IMR-90 (cell line): Measurements from ENCODE around the gene COL23A1. TPM values are rescaled to one million over a fixed set of nuclear protein-coding genes. Genes with fewer than 3 reads are reported as not detected.
"Not testable (repeated sequence)": the region's sequence is repeated elsewhere in the genome, so short reads cannot be mapped to it uniquely, and the experiment has no call there.

ENCODE experiments used
- ATAC-seq: fragments of 200-7000 bp; cut with Tn5 transposase; 2 replicates; pipeline ENCODE4 v1.9.1; 2020; ENCODE audit warnings: low read depth, mild to moderate bottlenecking, moderate library complexity
- BruUV-seq: library from RNA; stranded (reverse); fragments of 400-500 nt; replicated peaks from 2 replicates; lab custom pipeline; 2021; lab: Mats Ljungman, UMichigan
- CTCF ChIA-PET: fragments of 300-600 bp; formaldehyde crosslinking; extraction: SDS; loops from one replicate; lab custom pipeline; 2021; ENCODE audit warnings: antibody characterized with exemption; lab: Yijun Ruan, JAX
- POLR2A ChIA-PET: fragments of 300-600 bp; sonication (Branson Sonifier 250); formaldehyde crosslinking; loops from one replicate; lab custom pipeline; 2022; ENCODE audit warnings: antibody characterized with exemption; ENCODE audit not compliant: unreplicated experiment; lab: Charles Lee
- DNase-seq: peaks from one replicate; pipeline ENCODE4 v3.0.0; 2013
- H2AFZ ChIP-seq: replicated peaks from 2 replicates; pipeline ENCODE3; 2013; ENCODE audit warnings: low read length, mild to moderate bottlenecking; ENCODE audit not compliant: poor library complexity
- H2AK5ac ChIP-seq: 2 replicates; pipeline ENCODE4 v1.6.1; 2013; ENCODE audit warnings: low read depth, low read length, inconsistent platforms
- H2AK9ac ChIP-seq: replicated peaks from 2 replicates; pipeline ENCODE3; 2013; ENCODE audit warnings: mild to moderate bottlenecking, low read depth, low read length, moderate library complexity; ENCODE audit not compliant: poor library complexity
- H2BK120ac ChIP-seq: 2 replicates; pipeline ENCODE4 v1.6.1; 2013; ENCODE audit warnings: low read depth, low read length, inconsistent platforms
- H2BK15ac ChIP-seq: 3 replicates; pipeline ENCODE4 v1.6.1; 2013; ENCODE audit warnings: low read depth, low read length, inconsistent platforms
- H2BK20ac ChIP-seq: 2 replicates; pipeline ENCODE4 v1.6.1; 2013; ENCODE audit warnings: low read depth, mild to moderate bottlenecking, inconsistent platforms, low read length, moderate library complexity
- H2BK5ac ChIP-seq: 2 replicates; pipeline ENCODE4 v1.6.1; 2013; ENCODE audit warnings: mild to moderate bottlenecking, low read depth, low read length, inconsistent platforms; ENCODE audit not compliant: poor library complexity, severe bottlenecking
- H3K14ac ChIP-seq: replicated peaks from 2 replicates; pipeline ENCODE4 v1.6.1; 2013; ENCODE audit warnings: low read depth, low read length, inconsistent platforms
- H3K18ac ChIP-seq: 2 replicates; pipeline ENCODE4 v1.6.1; 2013; ENCODE audit warnings: low read depth, low read length, control low read depth
- H3K23ac ChIP-seq: 2 replicates; pipeline ENCODE4 v1.6.1; 2013; ENCODE audit warnings: low read depth, low read length, inconsistent platforms
- H3K27ac ChIP-seq: 2 replicates; pipeline ENCODE4 v1.5.1; 2013; ENCODE audit warnings: mild to moderate bottlenecking, control low read depth, low read length; ENCODE audit not compliant: insufficient read depth
- H3K27me3 ChIP-seq: 2 replicates; pipeline ENCODE4 v1.6.1; 2013; ENCODE audit warnings: low read length; ENCODE audit not compliant: control insufficient read depth, insufficient read depth
- H3K36me3 ChIP-seq: 2 replicates; pipeline ENCODE4 v1.6.1; 2013; ENCODE audit warnings: low read length, mixed read lengths; ENCODE audit not compliant: control insufficient read depth, insufficient read depth
- H3K4ac ChIP-seq: 2 replicates; pipeline ENCODE4 v1.6.1; 2013; ENCODE audit warnings: low read depth, low read length, inconsistent platforms
- H3K4me1 ChIP-seq: 2 replicates; pipeline ENCODE4 v1.6.1; 2013; ENCODE audit warnings: low read length, mixed read lengths; ENCODE audit not compliant: control insufficient read depth, insufficient read depth
- H3K4me2 ChIP-seq: 2 replicates; pipeline ENCODE4 v1.6.1; 2013; ENCODE audit warnings: low read depth, mild to moderate bottlenecking, control low read depth, low read length, moderate library complexity
- H3K4me3 ChIP-seq: 2 replicates; pipeline ENCODE4 v1.5.1; 2013; ENCODE audit warnings: low read depth, mild to moderate bottlenecking, control low read depth, low read length, moderate library complexity; ENCODE audit not compliant: insufficient read depth
- H3K56ac ChIP-seq: 2 replicates; pipeline ENCODE4 v1.6.1; 2013; ENCODE audit warnings: low read length, inconsistent platforms; ENCODE audit not compliant: insufficient read depth; ENCODE audit errors: extremely low read depth
- H3K79me1 ChIP-seq, 2 experiments: 2 replicates each; pipeline ENCODE4 v1.6.1; 2013; ENCODE audit warnings: low read length in 2 of 2, inconsistent platforms in 1 of 2, low read depth in 1 of 2
- H3K9ac ChIP-seq: 2 replicates; pipeline ENCODE4 v1.6.1; 2013; ENCODE audit warnings: low read depth, low read length, control low read depth
- H3K9me1 ChIP-seq: 2 replicates; pipeline ENCODE4 v1.6.1; 2013; ENCODE audit warnings: low read length, inconsistent platforms; ENCODE audit not compliant: insufficient read depth
- H3K9me3 ChIP-seq: 2 replicates; pipeline ENCODE4 v1.6.1; 2013; ENCODE audit warnings: low read length; ENCODE audit not compliant: control insufficient read depth, insufficient read depth
- H4K20me1 ChIP-seq: 2 replicates; pipeline ENCODE4 v1.6.1; 2013; ENCODE audit warnings: low read length, inconsistent platforms; ENCODE audit not compliant: insufficient read depth
- H4K5ac ChIP-seq: 2 replicates; pipeline ENCODE4 v1.6.1; 2013; ENCODE audit warnings: mild to moderate bottlenecking, low read depth, low read length, control low read depth
- H4K8ac ChIP-seq, 2 experiments: 2 replicates each; pipeline ENCODE4 v1.6.1; 2013; ENCODE audit warnings: low read depth in 2 of 2, low read length in 2 of 2, control low read depth in 1 of 2, inconsistent platforms in 1 of 2
- H4K91ac ChIP-seq: 2 replicates; pipeline ENCODE4 v1.6.1; 2013; ENCODE audit warnings: low read depth, low read length, inconsistent platforms; ENCODE audit not compliant: insufficient read depth
- BHLHE40 ChIP-seq: fragments of 150-350 bp; IDR thresholded peaks from 2 replicates; pipeline ENCODE4 v1.6.1; 2016; ENCODE audit warnings: mild to moderate bottlenecking, low read depth, low read length
- CHD1 ChIP-seq: IDR thresholded peaks from 2 replicates; pipeline ENCODE4 v1.6.1; 2012; ENCODE audit warnings: low read depth, low read length, improper control_type of control experiment
- FOS ChIP-seq: fragments of 150-350 bp; IDR thresholded peaks from 2 replicates; pipeline ENCODE4 v1.6.1; 2016; ENCODE audit warnings: low read depth, low read length
- MAFK ChIP-seq: IDR thresholded peaks from 2 replicates; pipeline ENCODE4 v1.6.1; 2012; ENCODE audit warnings: low read depth, low read length, improper control_type of control experiment
- MAZ ChIP-seq: IDR thresholded peaks from 2 replicates; pipeline ENCODE4 v1.6.1; 2012; ENCODE audit warnings: low read depth, mild to moderate bottlenecking, low read length, improper control_type of control experiment, moderate library complexity, borderline replicate concordance
- MXI1 ChIP-seq: IDR thresholded peaks from 2 replicates; pipeline ENCODE4 v1.6.1; 2012; ENCODE audit warnings: low read depth, mild to moderate bottlenecking, low read length, moderate library complexity, borderline replicate concordance
- RFX5 ChIP-seq: IDR thresholded peaks from 2 replicates; pipeline ENCODE4 v1.8.0; 2012; ENCODE audit warnings: low read depth, mild to moderate bottlenecking, low read length, moderate library complexity
- SMC3 ChIP-seq: fragments of 150-350 bp; IDR thresholded peaks from 2 replicates; pipeline ENCODE4 v1.6.1; 2016; ENCODE audit warnings: low read depth, mild to moderate bottlenecking, antibody characterized with exemption, low read length, moderate library complexity
- WGBS, 2 experiments: methylation state at CpG; one replicate each; pipeline versions ENCODE4 v1.1.5 to v1.1.7; 2013; ENCODE audit warnings: missing lambda C conversion rate in 2 of 2; ENCODE audit not compliant: insufficient read length in 1 of 2; ENCODE audit errors: extremely low coverage in 2 of 2; 5-methylcytosine and 5-hydroxymethylcytosine counted together
- dilution Hi-C: fragments of 300-500 bp; cut with HindIII; formaldehyde crosslinking; loops from one replicate; pipeline ENCODE4 v1.14.3; 2018; ENCODE audit warnings: low sequenced_read_pairs; ENCODE audit not compliant: unreplicated experiment
- in situ Hi-C: fragments of 300-500 bp; cut with MboI; formaldehyde crosslinking; loops from 3 replicates; pipeline ENCODE4 v1.14.3; 2019; ENCODE audit warnings: low sequenced_read_pairs, inconsistent platforms, mixed read lengths
- intact Hi-C: fragments of 100-400 bp; cut with micrococcal nuclease; formaldehyde crosslinking; loops from 2 replicates; pipeline ENCODE4 v1.10.0; 2022
- polyA plus RNA-seq, 3 experiments: library from polyadenylated mRNA; depleted of rRNA; stranded (reverse); fragments of >200 nt; gene quantifications; 2 replicates each; pipeline ENCODE4 v1.2.3, GENCODE V29; 2012; ENCODE audit warnings: low replicate concordance in 1 of 3
- total RNA-seq: library from RNA; depleted of rRNA; stranded (reverse); fragments of >200 nt; gene quantifications from 2 replicates; pipeline ENCODE4 v1.2.3, GENCODE V29; 2012
- TF ChIP-seq, protein P1 (sequence below): fragments of 150-350 bp; IDR thresholded peaks from 2 replicates; pipeline ENCODE4 v1.6.1; 2017; ENCODE audit warnings: mild to moderate bottlenecking, antibody characterized with exemption, low read length, low read depth

Gene COL23A1
- total and polyA plus RNA-seq, 2 of the 4 experiments (the other 2 are of a cell fraction) = not detected

DNA sequence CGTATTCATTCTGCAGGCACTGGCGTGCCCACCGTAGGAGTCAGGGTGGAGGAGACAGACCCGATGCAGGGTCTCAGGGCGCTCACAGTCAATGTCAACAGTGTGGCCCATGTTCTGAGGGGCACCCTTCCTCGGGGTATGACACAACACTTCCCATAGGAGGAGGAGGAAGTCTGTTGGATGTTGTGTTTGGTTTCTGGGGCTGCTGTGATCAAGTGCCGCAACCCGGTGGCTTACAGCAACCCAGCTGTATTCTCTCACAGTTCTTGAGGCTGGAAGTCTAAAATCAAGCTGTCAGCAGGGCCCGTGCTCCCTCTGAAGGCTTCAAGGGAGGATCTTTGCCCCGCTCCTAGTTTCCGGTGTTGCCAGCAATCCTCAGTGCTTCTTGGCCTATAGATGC, 391.5 kb downstream of the COL23A1 start:
- H3K27me3 ChIP-seq = peaks cover 16% of the 10 kb centered on the region; the same call in 1 of the 2 replicates
- no peak overlapping the region for H4K5ac ChIP-seq
- in situ Hi-C loops (no loop called here), dilution Hi-C loops (no loop called here), intact Hi-C loops (no loop called here)
- H3K56ac ChIP-seq = no peak overlapping the region
- H3K4me3 ChIP-seq = no peak overlapping the region
- no peak overlapping the region for H3K27ac ChIP-seq
- no peak overlapping the region for H2BK120ac ChIP-seq
- DNase-seq (no peak), ATAC-seq (no peak)
- H3K9ac ChIP-seq = no peak overlapping the region
- no peak overlapping the region for H2AFZ ChIP-seq
- no peak overlapping the region for H2BK20ac ChIP-seq
- H3K9me3 ChIP-seq = no peaks in the 10 kb centered on the region
- no peak overlapping the region for H2BK5ac ChIP-seq
- POLR2A ChIA-PET = no interaction called here
- H3K23ac ChIP-seq = no peak overlapping the region
- no peaks in the 10 kb centered on the region for H3K36me3 ChIP-seq
- H3K4me2 ChIP-seq = no peak overlapping the region
- no peaks in the 10 kb centered on the region for H4K20me1 ChIP-seq
- H2AK5ac ChIP-seq = no peak overlapping the region
- no peak overlapping the region for H3K14ac ChIP-seq
- H4K8ac ChIP-seq = no peak overlapping the region
- WGBS, 2 experiments = 80% methylated on average over 3 of the region's 11 CpGs; no CpG with 5 or more reads in 1 of the 2 experiments
- H3K4me1 ChIP-seq = peaks cover 4% of the 10 kb centered on the region
- H3K4ac ChIP-seq = no peak overlapping the region
- no peak overlapping the region for H3K18ac ChIP-seq
- peaks cover 0 to 4% of the 10 kb centered on the region in 2 experiments; a peak in 1 of 4 replicates for H3K79me1 ChIP-seq
- no TSS peak for BruUV-seq
- TF ChIP-seq CHD1 (no peak), RFX5 (no peak), BHLHE40 (no peak), MAFK (no peak), MXI1 (no peak), SMC3 (no peak), MAZ (no peak), FOS (no peak)
- TF ChIP-seq, protein P1, sequence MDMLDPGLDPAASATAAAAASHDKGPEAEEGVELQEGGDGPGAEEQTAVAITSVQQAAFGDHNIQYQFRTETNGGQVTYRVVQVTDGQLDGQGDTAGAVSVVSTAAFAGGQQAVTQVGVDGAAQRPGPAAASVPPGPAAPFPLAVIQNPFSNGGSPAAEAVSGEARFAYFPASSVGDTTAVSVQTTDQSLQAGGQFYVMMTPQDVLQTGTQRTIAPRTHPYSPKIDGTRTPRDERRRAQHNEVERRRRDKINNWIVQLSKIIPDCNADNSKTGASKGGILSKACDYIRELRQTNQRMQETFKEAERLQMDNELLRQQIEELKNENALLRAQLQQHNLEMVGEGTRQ = no peak
- no peak overlapping the region for H4K91ac ChIP-seq
- no peak overlapping the region for H2BK15ac ChIP-seq
- no peak overlapping the region for H2AK9ac ChIP-seq
- H3K9me1 ChIP-seq = 0 out of 2 replicates have a peak, but pooled peaks cover 3% of the 10 kb centered on the region
- CTCF ChIA-PET = no interaction called here

DNA sequence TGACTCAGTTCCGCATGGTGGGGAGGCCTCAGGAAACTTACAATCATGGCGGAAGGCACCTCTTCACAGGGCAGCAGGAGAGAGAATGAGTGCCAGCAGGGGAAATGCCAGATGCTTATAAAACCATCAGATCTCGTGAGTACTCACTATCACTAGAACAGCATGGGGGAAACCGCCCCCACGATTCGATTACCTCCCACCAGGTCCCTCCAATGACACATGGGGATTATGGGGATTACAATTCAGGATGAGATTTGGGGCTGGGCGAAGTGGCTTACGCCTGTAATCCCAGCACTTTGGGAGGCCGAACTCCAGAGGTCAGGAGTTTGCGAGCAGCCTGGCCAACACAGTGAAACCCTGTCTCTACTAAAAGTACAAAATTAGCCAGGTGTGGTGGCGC, 392.0 kb downstream of the COL23A1 start:
- CTCF ChIA-PET, in situ Hi-C loops, H4K5ac ChIP-seq: not testable (repeated sequence)

More for the DNA sequence above, 392.0 kb downstream of the COL23A1 start:
- H2AFZ ChIP-seq, H3K14ac ChIP-seq, H4K91ac ChIP-seq, H2AK5ac ChIP-seq, H2AK9ac ChIP-seq, H2BK120ac ChIP-seq, H2BK5ac ChIP-seq, H3K4me3 ChIP-seq, H2BK15ac ChIP-seq, DNase-seq, H3K4me1 ChIP-seq, H3K9me1 ChIP-seq, H3K4me2 ChIP-seq, BruUV-seq, H3K4ac ChIP-seq, ATAC-seq, H4K20me1 ChIP-seq, H3K56ac ChIP-seq, H4K8ac ChIP-seq, H2BK20ac ChIP-seq, H3K18ac ChIP-seq, H3K36me3 ChIP-seq, H3K79me1 ChIP-seq, dilution Hi-C loops, H3K23ac ChIP-seq, H3K9ac ChIP-seq, intact Hi-C loops, H3K27ac ChIP-seq, POLR2A ChIA-PET, H3K9me3 ChIP-seq: not testable (repeated sequence)
- WGBS, 2 experiments = 100% methylated on average over 2 of the region's 11 CpGs; no CpG with 5 or more reads in 1 of the 2 experiments
- H3K27me3 ChIP-seq = peaks cover 19% of the 10 kb centered on the region; the same call in 1 of the 2 replicates
